ENCODE measurements around the gene ARSB.
"Not testable (repeated sequence)": the region's sequence is repeated elsewhere in the genome, so short reads cannot be mapped to it uniquely, and the experiment has no call there.

The ARSB gene

GRCh38 chr5:78984439-78985115, 533 bp downstream of the ARSB start:
- Histone ChIP-seq H3K36me3 (ENCODE audit: control insufficient read depth, insufficient read depth, low read length) (no peaks in the 10 kb centered on the region), H3K4me3 (replicated peaks; ENCODE audit: low read depth, low read length) (peak overlapping the region; percentile 78), H3K27me3 (replicated peaks; ENCODE audit: control insufficient read depth, insufficient read depth, low read length) (no peaks in the 10 kb centered on the region)
- TF ChIP-seq, protein P1, sequence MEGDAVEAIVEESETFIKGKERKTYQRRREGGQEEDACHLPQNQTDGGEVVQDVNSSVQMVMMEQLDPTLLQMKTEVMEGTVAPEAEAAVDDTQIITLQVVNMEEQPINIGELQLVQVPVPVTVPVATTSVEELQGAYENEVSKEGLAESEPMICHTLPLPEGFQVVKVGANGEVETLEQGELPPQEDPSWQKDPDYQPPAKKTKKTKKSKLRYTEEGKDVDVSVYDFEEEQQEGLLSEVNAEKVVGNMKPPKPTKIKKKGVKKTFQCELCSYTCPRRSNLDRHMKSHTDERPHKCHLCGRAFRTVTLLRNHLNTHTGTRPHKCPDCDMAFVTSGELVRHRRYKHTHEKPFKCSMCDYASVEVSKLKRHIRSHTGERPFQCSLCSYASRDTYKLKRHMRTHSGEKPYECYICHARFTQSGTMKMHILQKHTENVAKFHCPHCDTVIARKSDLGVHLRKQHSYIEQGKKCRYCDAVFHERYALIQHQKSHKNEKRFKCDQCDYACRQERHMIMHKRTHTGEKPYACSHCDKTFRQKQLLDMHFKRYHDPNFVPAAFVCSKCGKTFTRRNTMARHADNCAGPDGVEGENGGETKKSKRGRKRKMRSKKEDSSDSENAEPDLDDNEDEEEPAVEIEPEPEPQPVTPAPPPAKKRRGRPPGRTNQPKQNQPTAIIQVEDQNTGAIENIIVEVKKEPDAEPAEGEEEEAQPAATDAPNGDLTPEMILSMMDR (IDR thresholded peaks at IDR 0.05; ENCODE audit: insufficient read depth, low read length, poor library complexity, severe bottlenecking) = peak; percentile 31
- peak; percentile 91 for DNase-seq (ENCODE audit: extremely low read depth, insufficient read length)

DNA sequence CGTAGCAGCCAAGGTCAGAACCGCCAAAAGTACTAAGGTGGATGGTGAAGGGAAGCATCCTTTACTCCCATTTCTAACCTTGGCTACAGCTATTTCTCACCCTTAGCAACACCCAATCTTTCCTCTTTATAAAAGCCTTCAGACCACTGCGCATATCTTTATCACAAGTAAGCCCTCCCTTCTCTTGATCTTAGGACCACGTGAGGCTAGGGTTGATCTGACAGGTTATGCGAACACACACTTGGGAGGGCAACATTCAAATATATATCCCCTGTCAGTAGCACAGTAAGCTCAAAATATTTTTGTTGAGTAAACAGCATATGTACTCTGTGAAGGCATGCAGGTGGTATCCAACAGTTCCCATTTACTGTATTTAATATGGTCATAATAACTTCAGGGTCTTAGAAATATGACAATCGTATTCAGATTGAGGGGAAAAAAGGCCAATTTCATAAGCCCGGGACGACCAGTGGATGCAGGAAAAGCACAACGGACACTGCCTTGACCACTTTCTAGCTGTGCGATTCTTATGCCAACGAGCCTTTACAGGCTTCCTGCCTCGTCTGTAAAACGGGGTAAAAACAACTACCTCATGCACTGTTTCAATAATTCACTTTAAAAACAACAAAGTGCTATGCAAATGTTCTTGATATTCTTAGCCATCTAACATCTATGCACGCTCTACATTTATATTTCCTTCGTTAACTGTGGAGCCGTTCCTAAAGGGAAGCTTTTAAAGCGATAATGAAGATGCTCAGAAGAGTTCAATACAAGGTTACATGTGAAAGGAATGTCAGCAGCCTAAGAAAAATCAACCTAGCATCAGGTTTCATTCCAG, 1.3 kb downstream of the ARSB start:
- TF ChIP-seq, protein P1 (IDR thresholded peaks at IDR 0.05; ENCODE audit: insufficient read depth, low read length, poor library complexity, severe bottlenecking) = no peak
- Histone ChIP-seq H3K36me3 (ENCODE audit: control insufficient read depth, insufficient read depth, low read length) (no peaks in the 10 kb centered on the region; the same call in 1 of the 2 replicates), H3K27me3 (replicated peaks; ENCODE audit: control insufficient read depth, insufficient read depth, low read length) (no peaks in the 10 kb centered on the region), H3K4me3 (replicated peaks; ENCODE audit: low read depth, low read length) (peak overlapping the region; percentile 78)
- no peak for DNase-seq (ENCODE audit: extremely low read depth, insufficient read length)

GRCh38 chr5:78983194-78983593, 1.9 kb downstream of the ARSB start:
- DNase-seq (ENCODE audit: extremely low read depth, insufficient read length); H3K36me3 ChIP-seq (ENCODE audit: control insufficient read depth, insufficient read depth, low read length); H3K27me3 ChIP-seq (replicated peaks; ENCODE audit: control insufficient read depth, insufficient read depth, low read length): not testable (repeated sequence)
- peak overlapping the region; percentile 78 for H3K4me3 ChIP-seq (replicated peaks; ENCODE audit: low read depth, low read length)

DNA sequence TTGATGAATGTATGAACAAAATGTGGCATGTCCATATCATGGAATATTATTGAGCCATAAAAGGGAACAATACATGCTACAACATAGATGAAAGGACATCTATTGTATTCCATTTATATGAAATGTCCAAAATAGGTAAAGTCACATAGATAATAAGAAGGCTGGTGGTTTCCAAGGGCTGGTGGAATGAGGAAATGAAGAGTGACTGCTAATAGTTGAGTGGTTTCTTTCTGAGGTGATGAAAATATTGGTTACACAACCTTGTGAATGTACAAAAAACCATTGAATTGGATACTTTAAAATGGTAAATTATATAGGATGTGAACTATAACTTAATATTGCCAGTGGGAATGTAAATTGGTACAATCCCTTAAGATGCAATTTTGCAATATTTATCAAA, 5.2 kb downstream of the ARSB start:
- no peaks in the 10 kb centered on the region; the same call in 1 of the 2 replicates for H3K36me3 ChIP-seq (ENCODE audit: control insufficient read depth, insufficient read depth, low read length)
- DNase-seq (ENCODE audit: extremely low read depth, insufficient read length) = no peak
- no peak overlapping the region for H3K4me3 ChIP-seq (replicated peaks; ENCODE audit: low read depth, low read length)
- TF ChIP-seq, protein P1 (IDR thresholded peaks at IDR 0.05; ENCODE audit: insufficient read depth, low read length, poor library complexity, severe bottlenecking) = no peak
- no peaks in the 10 kb centered on the region for H3K27me3 ChIP-seq (replicated peaks; ENCODE audit: control insufficient read depth, insufficient read depth, low read length)

DNA sequence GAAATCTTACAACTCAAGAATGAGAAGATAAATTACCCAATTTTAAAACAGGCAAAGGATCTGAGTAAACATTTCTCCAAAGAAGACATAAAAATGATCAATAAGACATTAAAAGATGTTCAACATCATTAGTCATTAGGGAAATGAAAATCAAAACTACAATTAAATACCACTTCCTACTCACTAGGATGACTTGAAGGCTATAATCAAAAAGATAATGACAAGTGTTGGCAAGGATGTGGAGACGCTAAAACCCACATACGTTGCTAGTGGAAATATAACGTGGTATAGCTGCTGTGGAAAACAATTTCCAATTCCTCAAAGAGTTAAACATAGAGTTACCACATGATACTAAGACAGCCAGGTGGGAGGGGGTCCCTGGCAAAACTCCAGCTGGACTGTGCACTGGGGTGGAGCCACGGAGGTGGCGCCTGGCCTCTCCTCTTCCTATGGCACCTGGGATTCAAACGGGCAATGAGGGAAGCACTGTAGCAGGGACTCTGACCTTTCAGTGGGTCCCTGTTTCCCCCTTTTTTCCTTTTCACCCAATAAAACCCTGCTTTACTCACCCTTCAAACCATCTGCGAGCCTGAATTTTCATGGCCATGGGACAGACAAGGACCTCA, 5.9 kb downstream of the ARSB start:
- no peaks in the 10 kb centered on the region for H3K27me3 ChIP-seq (replicated peaks; ENCODE audit: control insufficient read depth, insufficient read depth, low read length)
- no peak for DNase-seq (ENCODE audit: extremely low read depth, insufficient read length)
- TF ChIP-seq, protein P1 (IDR thresholded peaks at IDR 0.05; ENCODE audit: insufficient read depth, low read length, poor library complexity, severe bottlenecking) = no peak
- H3K36me3 ChIP-seq (ENCODE audit: control insufficient read depth, insufficient read depth, low read length) = no peaks in the 10 kb centered on the region; the same call in 1 of the 2 replicates
- H3K4me3 ChIP-seq (replicated peaks; ENCODE audit: low read depth, low read length) = no peak overlapping the region

DNA sequence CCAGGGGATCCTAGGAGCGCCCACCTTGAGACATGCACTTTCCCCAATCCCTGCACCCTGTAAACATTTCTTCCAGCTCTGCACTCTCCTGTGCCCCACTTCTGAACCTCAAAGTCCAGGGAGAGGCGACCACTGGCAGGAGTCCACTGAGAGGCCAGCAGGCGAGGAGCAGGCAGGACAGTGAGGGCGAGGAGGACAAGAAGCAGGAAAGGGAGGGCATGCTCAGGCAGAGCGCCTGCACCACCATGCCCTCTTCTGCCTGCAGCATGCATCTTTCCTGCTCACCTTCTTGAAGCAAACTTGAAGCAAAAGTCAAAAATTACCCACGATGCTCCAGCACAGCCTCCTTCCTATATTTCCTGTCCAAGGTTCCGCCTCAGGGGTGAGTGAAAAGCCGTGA, 10.1 kb downstream of the ARSB start:
- no peak for DNase-seq (ENCODE audit: extremely low read depth, insufficient read length)
- Histone ChIP-seq H3K4me3 (replicated peaks; ENCODE audit: low read depth, low read length) (no peak overlapping the region), H3K27me3 (replicated peaks; ENCODE audit: control insufficient read depth, insufficient read depth, low read length) (no peaks in the 10 kb centered on the region), H3K36me3 (ENCODE audit: control insufficient read depth, insufficient read depth, low read length) (no peaks in the 10 kb centered on the region; the same call in 1 of the 2 replicates)
- TF ChIP-seq, protein P1 (IDR thresholded peaks at IDR 0.05; ENCODE audit: insufficient read depth, low read length, poor library complexity, severe bottlenecking) = no peak

Data from GM06990 (cell line).